HG03432 (cell line): Measurements from ENCODE around the gene GNAS.
A peak's percentile ranks its signal among the peaks of the same experiment; 100 is the strongest.
"Not testable (repeated sequence)": the region's sequence is repeated elsewhere in the genome, so short reads cannot be mapped to it uniquely, and the experiment has no call there.

ENCODE experiments used
- ATAC-seq: cut with Tn5 transposase; IDR thresholded peaks from one replicate; pipeline ENCODE4 v1.9.1; 2021; ENCODE audit warnings: mild to moderate bottlenecking, moderate library complexity; ENCODE audit not compliant: unreplicated experiment

GNAS gene

GRCh38 chr20:58828136-58828535 is 24.4 kb upstream of the GNAS start:
- ATAC-seq = no peak

DNA sequence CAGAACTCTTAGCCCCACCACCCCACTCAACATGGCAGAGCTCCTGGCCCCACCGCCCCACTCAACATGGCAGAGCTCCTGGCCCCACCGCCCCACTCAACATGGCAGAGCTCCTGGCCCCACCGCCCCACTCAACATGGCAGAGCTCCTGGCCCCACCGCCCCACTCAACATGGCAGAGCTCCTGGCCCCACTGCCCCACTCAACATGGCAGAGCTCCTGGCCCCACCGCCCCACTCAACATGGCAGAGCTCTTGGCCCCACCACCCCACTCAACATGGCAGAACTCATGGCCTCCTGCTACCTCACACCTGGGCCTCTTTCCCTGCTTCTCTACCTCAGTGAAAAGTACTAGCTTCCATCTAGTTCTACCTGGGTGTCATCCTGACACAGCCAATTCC is 23.7 kb upstream of the GNAS start:
- not testable (repeated sequence) for ATAC-seq

DNA sequence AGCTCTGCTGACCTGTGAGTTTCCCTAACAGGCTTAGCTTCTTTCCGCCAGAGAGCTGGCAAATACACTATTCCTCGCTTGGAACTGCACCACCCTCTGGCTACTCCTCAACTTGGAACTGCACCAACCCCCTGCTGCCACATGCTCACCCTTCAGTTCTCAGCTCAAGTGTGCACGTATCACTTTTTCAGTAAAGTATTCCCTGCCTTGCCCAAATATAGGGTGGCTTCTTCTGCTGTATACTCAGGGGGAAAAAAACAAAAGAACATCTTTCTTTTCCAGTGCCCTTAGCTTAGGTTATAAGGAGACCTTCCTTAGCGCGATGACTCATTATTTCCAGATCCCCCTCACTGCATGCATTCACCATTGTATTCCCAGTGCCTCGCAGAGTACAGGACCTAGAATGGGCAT is 23.0 kb upstream of the GNAS start:
- ATAC-seq = no peak

- ATAC-seq = no peak
These were observed 20.1 kb upstream of the GNAS start for GRCh38 chr20:58832457-58832856.

DNA sequence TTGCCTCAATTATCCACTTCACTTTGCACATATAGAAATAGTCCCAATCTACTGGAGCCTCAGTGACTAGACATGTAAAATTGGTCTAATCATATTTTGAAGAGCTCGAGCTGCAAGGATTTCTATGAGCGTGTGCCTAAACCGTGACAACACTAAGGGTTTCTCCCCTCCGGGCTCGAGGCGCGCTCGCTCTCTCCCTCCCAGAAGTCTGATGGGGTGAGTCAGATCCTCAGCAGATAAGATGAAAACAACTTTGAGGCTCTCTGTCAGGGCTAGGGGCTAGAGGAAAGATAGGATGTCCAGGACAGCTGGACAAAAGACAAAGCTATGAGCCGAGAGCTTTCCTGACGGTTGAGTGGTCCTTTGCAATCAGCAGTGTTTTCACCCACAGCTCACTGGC is 18.6 kb upstream of the GNAS start:
- no peak for ATAC-seq

GRCh38 chr20:58835231-58835630 is 17.3 kb upstream of the GNAS start:
- no peak for ATAC-seq

- ATAC-seq = no peak
These were observed 15.8 kb upstream of the GNAS start for GRCh38 chr20:58836616-58837204.

DNA sequence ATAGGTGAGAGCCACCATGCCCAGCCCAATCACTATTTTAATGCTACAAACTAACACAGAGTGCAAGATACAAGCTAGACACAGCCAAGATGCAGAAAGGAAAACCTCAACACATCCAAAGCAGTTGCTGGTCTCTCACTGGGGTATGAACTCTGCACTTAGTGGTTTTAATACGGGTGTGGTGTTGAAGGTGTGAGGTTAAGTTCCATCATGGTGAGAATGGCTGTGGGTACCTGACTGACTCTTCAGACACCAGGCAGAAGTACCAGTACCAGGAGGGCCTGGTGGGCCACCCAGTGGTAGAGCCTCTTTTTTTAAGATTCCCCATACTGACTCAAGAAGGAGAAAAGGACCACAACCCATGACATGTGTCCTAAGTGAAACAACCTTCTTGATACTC is 14.8 kb upstream of the GNAS start:
- no peak for ATAC-seq

DNA sequence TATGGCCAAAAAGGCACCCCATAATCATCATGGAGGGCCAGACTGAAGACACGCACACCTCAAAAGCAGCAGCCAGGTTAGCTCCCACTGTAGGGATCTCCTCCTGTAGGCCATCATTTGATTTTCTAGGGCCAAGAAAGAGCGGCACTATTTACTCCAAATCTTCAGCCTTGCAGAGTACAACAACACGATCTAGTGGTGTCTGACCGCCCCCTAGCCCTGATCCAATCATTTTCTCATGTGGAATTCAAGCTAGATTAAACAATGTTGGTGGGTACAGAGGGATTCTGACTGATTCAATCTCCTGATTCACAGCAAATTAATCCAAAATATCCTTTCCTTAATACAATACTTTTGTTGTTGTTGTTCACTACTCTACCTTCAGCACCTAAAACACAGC is 14.3 kb upstream of the GNAS start:
- no peak for ATAC-seq

GRCh38 chr20:58839474-58839874 is 13.0 kb upstream of the GNAS start:
- no peak for ATAC-seq

DNA sequence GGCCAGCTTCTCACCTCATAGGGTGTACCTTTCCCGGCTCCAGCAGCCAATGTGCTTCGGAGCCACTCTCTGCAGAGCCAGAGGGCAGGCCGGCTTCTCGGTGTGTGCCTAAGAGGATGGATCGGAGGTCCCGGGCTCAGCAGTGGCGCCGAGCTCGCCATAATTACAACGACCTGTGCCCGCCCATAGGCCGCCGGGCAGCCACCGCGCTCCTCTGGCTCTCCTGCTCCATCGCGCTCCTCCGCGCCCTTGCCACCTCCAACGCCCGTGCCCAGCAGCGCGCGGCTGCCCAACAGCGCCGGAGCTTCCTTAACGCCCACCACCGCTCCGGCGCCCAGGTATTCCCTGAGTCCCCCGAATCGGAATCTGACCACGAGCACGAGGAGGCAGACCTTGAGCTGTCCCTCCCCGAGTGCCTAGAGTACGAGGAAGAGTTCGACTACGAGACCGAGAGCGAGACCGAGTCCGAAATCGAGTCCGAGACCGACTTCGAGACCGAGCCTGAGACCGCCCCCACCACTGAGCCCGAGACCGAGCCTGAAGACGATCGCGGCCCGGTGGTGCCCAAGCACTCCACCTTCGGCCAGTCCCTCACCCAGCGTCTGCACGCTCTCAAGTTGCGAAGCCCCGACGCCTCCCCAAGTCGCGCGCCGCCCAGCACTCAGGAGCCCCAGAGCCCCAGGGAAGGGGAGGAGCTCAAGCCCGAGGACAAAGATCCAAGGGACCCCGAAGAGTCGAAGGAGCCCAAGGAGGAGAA is 12.3 kb upstream of the GNAS start:
- no peak for ATAC-seq

DNA sequence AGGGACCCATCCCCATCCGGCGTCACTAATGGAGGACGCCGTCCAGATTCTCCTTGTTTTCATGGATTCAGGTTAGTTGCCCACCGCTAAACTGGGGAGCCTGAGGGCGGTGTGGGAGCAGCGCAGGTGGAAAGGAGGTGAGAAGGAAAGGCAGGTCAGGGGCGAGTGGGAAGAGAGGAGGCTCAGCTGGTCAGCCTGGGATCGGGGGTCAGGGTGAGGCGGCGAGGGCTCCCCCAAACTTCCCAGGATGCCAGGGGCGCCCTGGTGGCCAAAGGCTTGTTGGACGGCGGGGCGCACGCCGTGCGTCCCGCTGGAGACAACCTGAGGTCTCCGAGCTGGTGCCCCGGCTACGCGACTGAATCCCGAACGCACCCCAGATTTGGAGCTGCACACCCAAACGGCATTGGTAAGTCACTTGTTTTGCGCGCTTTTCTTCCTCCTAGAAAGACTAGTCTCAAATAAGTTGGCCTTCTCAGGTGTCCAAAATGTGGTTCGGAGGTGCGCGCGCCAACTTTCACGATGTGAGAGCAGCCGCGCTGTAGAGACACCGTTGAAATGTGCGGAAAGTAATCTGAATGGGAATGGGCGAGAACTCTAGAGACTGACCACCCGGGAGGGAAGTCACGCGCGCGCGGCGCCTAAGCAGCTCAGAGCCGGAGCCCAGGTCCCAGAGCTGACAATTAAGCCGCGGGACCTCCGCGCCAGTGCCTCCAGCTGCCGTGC is 11.5 kb upstream of the GNAS start:
- ATAC-seq = no peak

- no peak for ATAC-seq
These were observed 10.8 kb upstream of the GNAS start for GRCh38 chr20:58841539-58842264.

DNA sequence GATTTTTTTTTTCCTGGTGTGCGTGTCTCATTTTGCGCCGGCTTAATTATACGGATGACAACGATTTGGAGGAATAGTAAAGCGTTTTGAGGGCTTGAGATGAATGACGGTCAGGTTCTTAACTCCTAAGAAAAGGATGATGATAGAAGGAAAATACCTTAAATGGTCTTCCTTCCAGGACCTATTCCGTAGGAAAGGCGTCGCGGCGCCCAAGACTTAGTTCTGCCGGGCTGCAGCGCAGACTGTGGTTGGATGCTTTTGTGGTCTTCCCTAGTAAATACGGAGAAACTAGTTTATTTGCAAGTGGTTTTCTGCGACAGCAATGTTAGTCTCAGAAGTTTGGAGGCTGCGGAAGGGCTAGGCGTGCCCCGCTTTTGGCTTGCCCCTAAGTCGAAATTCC is 10.2 kb upstream of the GNAS start:
- no peak for ATAC-seq

GRCh38 chr20:58843128-58843556 is 9.4 kb upstream of the GNAS start:
- ATAC-seq = no peak

DNA sequence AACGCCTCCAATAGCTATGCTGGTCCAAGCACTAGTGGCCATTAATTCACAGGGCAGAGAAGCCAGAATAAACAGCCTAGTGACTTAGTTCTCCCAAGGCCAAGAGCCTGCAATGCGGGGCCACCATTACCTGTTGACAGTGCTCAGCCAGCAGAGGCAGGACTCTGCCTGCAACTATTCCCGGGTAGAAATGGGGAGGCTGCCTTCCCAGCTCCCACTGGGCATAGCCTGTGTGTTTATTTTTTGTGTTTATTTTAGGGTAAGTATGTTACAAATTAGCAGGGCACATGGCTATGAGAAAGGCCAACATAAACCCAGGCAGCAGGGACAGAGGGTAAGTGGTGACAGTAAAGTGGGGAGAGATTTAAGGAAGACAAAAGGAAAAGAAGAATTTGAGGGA is 6.8 kb upstream of the GNAS start:
- ATAC-seq = no peak

GRCh38 chr20:58847463-58847862 is 5.1 kb upstream of the GNAS start:
- ATAC-seq = no peak

GRCh38 chr20:58850693-58851174 is 1.8 kb upstream of the GNAS start, which contains the start of gene GNAS-AS1:
GNAS-AS1 (minus strand) TSS chr20:58850902.
- peak; percentile 90 for ATAC-seq

DNA sequence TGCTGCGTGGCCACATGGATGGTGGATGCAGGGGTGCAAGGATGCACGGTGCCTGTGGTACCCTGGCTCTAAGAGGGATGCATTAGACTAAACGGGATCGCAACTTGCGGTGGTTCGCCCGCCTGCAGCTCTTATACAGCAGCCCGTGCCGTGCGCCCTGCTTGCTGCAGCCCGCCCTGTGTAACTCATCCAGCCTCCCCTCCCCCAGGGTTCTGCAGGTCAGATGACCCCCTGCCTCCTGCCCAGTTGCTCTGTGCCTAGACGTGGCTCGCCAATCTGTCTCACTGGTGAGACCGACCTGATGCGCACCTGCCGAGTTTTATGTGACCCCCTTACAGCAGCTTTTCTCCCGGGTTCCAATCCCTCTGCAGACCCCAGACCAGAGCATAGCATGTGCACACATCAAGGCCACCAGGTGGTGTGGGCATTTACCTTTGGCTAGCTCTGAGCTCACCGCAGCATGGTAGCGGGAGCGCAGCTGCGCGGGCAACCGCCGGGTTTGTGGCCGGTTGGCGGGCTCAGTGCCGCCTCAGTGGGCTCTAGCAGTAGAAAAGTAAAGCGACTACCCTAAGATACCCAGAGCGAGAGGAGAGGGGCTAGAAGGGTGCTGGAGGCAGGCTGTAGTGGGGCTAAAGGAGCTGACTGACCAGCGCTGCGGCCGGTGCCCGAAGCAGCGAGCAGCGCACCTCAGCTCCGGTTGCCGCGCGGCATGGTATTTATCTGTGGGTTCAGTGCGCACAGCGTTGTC is 1.1 kb upstream of the GNAS start:
- no peak for ATAC-seq

- no peak for ATAC-seq
These were observed 502 bp upstream of the GNAS start for GRCh38 chr20:58851969-58852458.
